IMR-90 (cell line): ENCODE results near the gene ZNF507.

Source experiments
- POLR2A ChIP-seq: IDR thresholded peaks from 2 replicates; pipeline ENCODE4 v1.6.1; 2012; ENCODE audit warnings: mild to moderate bottlenecking, low read depth, low read length
- TF ChIP-seq, protein P1 (sequence below): conservative IDR thresholded peaks from 2 replicates; pipeline ENCODE4 v1.5.1; 2012; ENCODE audit warnings: mild to moderate bottlenecking, low read depth, low read length, improper control_type of control experiment

DNA sequence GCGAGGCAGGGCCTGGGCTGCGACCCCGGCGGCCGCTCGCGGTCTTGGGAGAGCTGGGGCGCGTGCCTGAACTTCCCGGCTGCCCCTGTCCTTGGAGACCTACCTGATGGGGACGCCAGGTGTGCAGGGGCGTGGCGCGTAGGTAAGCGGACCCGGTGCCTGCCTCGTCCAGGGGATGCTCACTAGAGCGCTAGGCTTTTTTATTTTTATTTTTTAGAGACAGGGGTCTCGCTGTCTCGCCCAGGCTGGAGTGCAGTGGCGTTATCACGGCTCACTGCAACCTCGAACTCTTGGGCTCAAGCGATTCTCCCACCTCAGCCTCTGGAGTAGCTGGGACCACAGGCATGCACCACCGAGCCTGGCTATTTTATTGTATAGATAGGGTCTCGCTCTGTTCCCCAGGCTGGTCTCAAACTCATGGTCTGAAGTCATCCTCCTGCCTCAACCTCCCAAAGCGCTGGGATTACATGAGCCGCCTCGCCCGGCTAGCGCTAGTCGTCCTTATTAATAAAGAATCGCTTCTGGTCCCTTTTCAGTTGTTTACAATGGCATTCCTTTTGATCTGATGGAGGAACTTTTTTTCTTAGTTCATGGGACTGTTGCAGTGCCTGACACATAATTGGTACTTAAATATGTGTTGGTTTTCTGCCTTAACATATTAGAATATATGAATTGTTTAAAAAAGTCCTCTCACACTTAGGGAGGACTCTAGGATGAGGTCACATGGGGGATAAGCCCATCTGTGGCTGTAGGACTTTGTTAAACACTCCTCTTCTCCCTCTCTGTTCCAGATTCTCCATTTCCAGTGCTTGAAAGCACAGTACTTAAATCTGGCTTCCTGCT, 61.0 kb downstream of the ZNF507 start:
- TF ChIP-seq POLR2A: no peak
- TF ChIP-seq, protein P1, sequence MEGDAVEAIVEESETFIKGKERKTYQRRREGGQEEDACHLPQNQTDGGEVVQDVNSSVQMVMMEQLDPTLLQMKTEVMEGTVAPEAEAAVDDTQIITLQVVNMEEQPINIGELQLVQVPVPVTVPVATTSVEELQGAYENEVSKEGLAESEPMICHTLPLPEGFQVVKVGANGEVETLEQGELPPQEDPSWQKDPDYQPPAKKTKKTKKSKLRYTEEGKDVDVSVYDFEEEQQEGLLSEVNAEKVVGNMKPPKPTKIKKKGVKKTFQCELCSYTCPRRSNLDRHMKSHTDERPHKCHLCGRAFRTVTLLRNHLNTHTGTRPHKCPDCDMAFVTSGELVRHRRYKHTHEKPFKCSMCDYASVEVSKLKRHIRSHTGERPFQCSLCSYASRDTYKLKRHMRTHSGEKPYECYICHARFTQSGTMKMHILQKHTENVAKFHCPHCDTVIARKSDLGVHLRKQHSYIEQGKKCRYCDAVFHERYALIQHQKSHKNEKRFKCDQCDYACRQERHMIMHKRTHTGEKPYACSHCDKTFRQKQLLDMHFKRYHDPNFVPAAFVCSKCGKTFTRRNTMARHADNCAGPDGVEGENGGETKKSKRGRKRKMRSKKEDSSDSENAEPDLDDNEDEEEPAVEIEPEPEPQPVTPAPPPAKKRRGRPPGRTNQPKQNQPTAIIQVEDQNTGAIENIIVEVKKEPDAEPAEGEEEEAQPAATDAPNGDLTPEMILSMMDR: no peak
